SJCRH30 (cell line): ENCODE measurements around the gene PCDHA3. TPM values are rescaled to one million over a fixed set of nuclear protein-coding genes. Genes with fewer than 3 reads are reported as not detected.
"Not testable (repeated sequence)": the region's sequence is repeated elsewhere in the genome, so short reads cannot be mapped to it uniquely, and the experiment has no call there.

ENCODE experiments used
- DNase-seq, 2 experiments: peaks; one replicate each; pipeline ENCODE4 v3.0.0-alpha.2; 2015 to 2020
- H3K27ac ChIP-seq: fragments of 250-450 bp; sonication (Bioruptor Pico); 2 replicates; pipeline ENCODE4 v1.5.1; 2020; ENCODE audit warnings: mild to moderate bottlenecking, moderate library complexity
- H3K27me3 ChIP-seq: fragments of 250-450 bp; sonication (Bioruptor Pico); 2 replicates; pipeline ENCODE4 v1.5.1; 2020; ENCODE audit warnings: mild to moderate bottlenecking, moderate library complexity
- H3K36me3 ChIP-seq: fragments of 250-450 bp; sonication (Bioruptor Pico); 2 replicates; pipeline ENCODE4 v1.5.1; 2020; ENCODE audit warnings: mild to moderate bottlenecking, moderate library complexity
- H3K4me1 ChIP-seq: fragments of 250-450 bp; sonication (Bioruptor Pico); 2 replicates; pipeline ENCODE4 v1.5.1; 2020; ENCODE audit warnings: mild to moderate bottlenecking, moderate library complexity
- H3K4me3 ChIP-seq: fragments of 250-450 bp; sonication (Bioruptor Pico); 2 replicates; pipeline ENCODE4 v1.5.1; 2020; ENCODE audit warnings: mild to moderate bottlenecking, moderate library complexity
- H3K9me3 ChIP-seq: fragments of 250-450 bp; sonication (Bioruptor Pico); replicated peaks from 2 replicates; pipeline ENCODE4 v1.5.1; 2020; ENCODE audit warnings: mild to moderate bottlenecking, moderate library complexity
- total RNA-seq: library from RNA; depleted of rRNA; stranded (reverse); fragments of >200 nt; shearing (Covaris generic); gene quantifications from 2 replicates; pipeline ENCODE4 v1.2.3, GENCODE V29; 2014

PCDHA3 gene
- total RNA-seq, 1 experiment from 2014 or later = 0.02 TPM

- Histone ChIP-seq H3K4me1 (no peaks in the 10 kb centered on the region), H3K4me3 (no peak overlapping the region), H3K27ac (no peak overlapping the region), H3K9me3 (peaks cover 2% of the 10 kb centered on the region; the same call in 1 of the 2 replicates), H3K27me3 (no peaks in the 10 kb centered on the region), H3K36me3 (no peaks in the 10 kb centered on the region)
- no peak for DNase-seq
These were observed 611 bp downstream of the PCDHA3 start for GRCh38 chr5:140801494-140801841.

GRCh38 chr5:140802381-140802780, 1.5 kb downstream of the PCDHA3 start:
- not testable (repeated sequence) for H3K4me1 ChIP-seq, H3K27me3 ChIP-seq, DNase-seq, H3K9me3 ChIP-seq, H3K36me3 ChIP-seq, H3K27ac ChIP-seq, H3K4me3 ChIP-seq

- H3K27ac ChIP-seq = no peak overlapping the region
- H3K27me3 ChIP-seq = no peaks in the 10 kb centered on the region
- no peak overlapping the region for H3K4me3 ChIP-seq
- H3K36me3 ChIP-seq = no peaks in the 10 kb centered on the region
- no peaks in the 10 kb centered on the region for H3K4me1 ChIP-seq
- DNase-seq = no peak
- H3K9me3 ChIP-seq = peaks cover 2% of the 10 kb centered on the region; the same call in 1 of the 2 replicates
These were observed 2.0 kb downstream of the PCDHA3 start for GRCh38 chr5:140802781-140803271.

GRCh38 chr5:140806834-140807775, 6.2 kb downstream of the PCDHA3 start, which contains the start of gene PCDHA4:
TSS of gene PCDHA4 (plus strand) at chr5:140807068.
- peak in 1 of 2 experiments; percentile 5 for DNase-seq
- H3K9me3 ChIP-seq = no peaks in the 10 kb centered on the region
- no peak within 1 kb of the TSS for H3K27ac ChIP-seq
- no peaks in the 10 kb centered on the region for H3K36me3 ChIP-seq
- no peak within 1 kb of the TSS for H3K4me3 ChIP-seq
- no peaks in the 10 kb centered on the region for H3K27me3 ChIP-seq
- no peaks in the 10 kb centered on the region for H3K4me1 ChIP-seq

GRCh38 chr5:140808241-140808888, 7.5 kb downstream of the PCDHA3 start:
- not testable (repeated sequence) for H3K36me3 ChIP-seq, H3K27ac ChIP-seq, DNase-seq, H3K9me3 ChIP-seq, H3K27me3 ChIP-seq, H3K4me1 ChIP-seq, H3K4me3 ChIP-seq

- H3K27ac ChIP-seq = no peak overlapping the region
- no peak overlapping the region for H3K4me3 ChIP-seq
- no peak for DNase-seq
- H3K27me3 ChIP-seq = no peaks in the 10 kb centered on the region
- no peaks in the 10 kb centered on the region for H3K9me3 ChIP-seq
- no peaks in the 10 kb centered on the region for H3K4me1 ChIP-seq
- H3K36me3 ChIP-seq = no peaks in the 10 kb centered on the region
These were observed 8.0 kb downstream of the PCDHA3 start for GRCh38 chr5:140808889-140809291.

GRCh38 chr5:140821375-140822280, 20.8 kb downstream of the PCDHA3 start, which contains the start of gene PCDHA5:
TSS of gene PCDHA5 (plus strand) at chr5:140821613.
- Histone ChIP-seq H3K27me3 (no peaks in the 10 kb centered on the region), H3K27ac (no peak within 1 kb of the TSS)
- DNase-seq = peak; percentile 25 to 42

GRCh38 chr5:140822281-140822629, 21.4 kb downstream of the PCDHA3 start:
- Histone ChIP-seq H3K9me3 (no peaks in the 10 kb centered on the region), H3K4me1 (no peaks in the 10 kb centered on the region), H3K27ac (no peak overlapping the region), H3K4me3 (peak overlapping the region; percentile 49; the same call in 1 of the 2 replicates), H3K27me3 (no peaks in the 10 kb centered on the region), H3K36me3 (no peaks in the 10 kb centered on the region)
- DNase-seq = no peak

More at GRCh38 chr5:140821375-140822280, 20.8 kb downstream of the PCDHA3 start, which contains the start of gene PCDHA5:
- no peaks in the 10 kb centered on the region for H3K4me1 ChIP-seq
- no peaks in the 10 kb centered on the region for H3K36me3 ChIP-seq
- H3K4me3 ChIP-seq = peak within 1 kb of the TSS; percentile 49
- H3K9me3 ChIP-seq = no peaks in the 10 kb centered on the region

GRCh38 chr5:140822969-140823368, 22.1 kb downstream of the PCDHA3 start:
- not testable (repeated sequence) for H3K4me1 ChIP-seq, H3K4me3 ChIP-seq, H3K36me3 ChIP-seq, DNase-seq, H3K27me3 ChIP-seq, H3K27ac ChIP-seq, H3K9me3 ChIP-seq

GRCh38 chr5:140823475-140823874, 22.6 kb downstream of the PCDHA3 start:
- no peaks in the 10 kb centered on the region for H3K4me1 ChIP-seq
- no peaks in the 10 kb centered on the region for H3K9me3 ChIP-seq
- no peak overlapping the region for H3K27ac ChIP-seq
- H3K4me3 ChIP-seq = no peak overlapping the region
- no peaks in the 10 kb centered on the region for H3K27me3 ChIP-seq
- H3K36me3 ChIP-seq = no peaks in the 10 kb centered on the region
- DNase-seq = no peak

GRCh38 chr5:140827704-140828361, 27.0 kb downstream of the PCDHA3 start, which contains the start of gene PCDHA6:
TSS of gene PCDHA6 (plus strand) at chr5:140827960. CDS start at chr5:140828092, 132 bp downstream.
- Histone ChIP-seq H3K36me3 (no peaks in the 10 kb centered on the region), H3K27ac (no peak within 1 kb of the TSS), H3K27me3 (no peaks in the 10 kb centered on the region), H3K4me3 (no peak within 1 kb of the TSS), H3K9me3 (no peaks in the 10 kb centered on the region), H3K4me1 (no peaks in the 10 kb centered on the region)
- no peak for DNase-seq

- no peaks in the 10 kb centered on the region for H3K9me3 ChIP-seq
- H3K27ac ChIP-seq = no peak overlapping the region
- H3K4me1 ChIP-seq = no peaks in the 10 kb centered on the region
- DNase-seq = no peak
- no peak overlapping the region for H3K4me3 ChIP-seq
- no peaks in the 10 kb centered on the region for H3K27me3 ChIP-seq
- no peaks in the 10 kb centered on the region for H3K36me3 ChIP-seq
These were observed 27.5 kb downstream of the PCDHA3 start for GRCh38 chr5:140828362-140828737.

GRCh38 chr5:140829511-140830501, 28.9 kb downstream of the PCDHA3 start:
- not testable (repeated sequence) for H3K27ac ChIP-seq, DNase-seq, H3K27me3 ChIP-seq, H3K4me1 ChIP-seq, H3K9me3 ChIP-seq, H3K36me3 ChIP-seq, H3K4me3 ChIP-seq
